HFFc6 (cell line): ENCODE measurements around the gene ANO8. TPM values are rescaled to one million over a fixed set of nuclear protein-coding genes. Genes with fewer than 3 reads are reported as not detected.

Experiments
- DNase-seq: peaks from one replicate; pipeline ENCODE4 v3.0.0-alpha.2; 2018
- H3K27ac Mint-ChIP-seq: 2 replicates; pipeline ENCODE4 v1.8.0; 2020; ENCODE audit warnings: mild to moderate bottlenecking, mixed read lengths
- H3K27me3 Mint-ChIP-seq: 2 replicates; pipeline ENCODE4 v1.8.0; 2021; ENCODE audit warnings: mild to moderate bottlenecking, moderate library complexity, mixed read lengths; ENCODE audit not compliant: insufficient read depth
- H3K36me3 Mint-ChIP-seq: 2 replicates; pipeline ENCODE4 v1.8.0; 2021; ENCODE audit warnings: low read depth, mixed read lengths
- H3K4me1 Mint-ChIP-seq: 2 replicates; pipeline ENCODE4 v1.8.0; 2020; ENCODE audit warnings: low read depth, mixed read lengths
- H3K4me3 Mint-ChIP-seq: 2 replicates; pipeline ENCODE4 v1.8.0; 2020; ENCODE audit warnings: mild to moderate bottlenecking, moderate library complexity, mixed read lengths
- H3K9me3 Mint-ChIP-seq: 2 replicates; pipeline ENCODE4 v1.8.0; 2020; ENCODE audit warnings: mild to moderate bottlenecking, mixed read lengths
- long read RNA-seq: library from polyadenylated mRNA; unstranded; transcript quantifications from one replicate; pipeline ENCODE4 v2.0.0, GENCODE V29; 2019
- total RNA-seq, 6 experiments: library from RNA; stranded (reverse); fragmentation: NEBNext Ultra II Directional; extraction: Animal tissue kit (Norgen Biotek cat#: 25700); gene quantifications; 2 replicates in 1 of 6; 3 replicates in 5 of 6; pipeline ENCODE4 v1.2.3, GENCODE V29; 2021
- TF ChIP-seq, protein P1 (sequence below): fragments of 200-600 bp; sonication (generic); IDR thresholded peaks from 2 replicates; pipeline ENCODE4 v1.5.0; 2021; ENCODE audit warnings: antibody characterized with exemption, mild to moderate bottlenecking

The ANO8 gene, protein sequence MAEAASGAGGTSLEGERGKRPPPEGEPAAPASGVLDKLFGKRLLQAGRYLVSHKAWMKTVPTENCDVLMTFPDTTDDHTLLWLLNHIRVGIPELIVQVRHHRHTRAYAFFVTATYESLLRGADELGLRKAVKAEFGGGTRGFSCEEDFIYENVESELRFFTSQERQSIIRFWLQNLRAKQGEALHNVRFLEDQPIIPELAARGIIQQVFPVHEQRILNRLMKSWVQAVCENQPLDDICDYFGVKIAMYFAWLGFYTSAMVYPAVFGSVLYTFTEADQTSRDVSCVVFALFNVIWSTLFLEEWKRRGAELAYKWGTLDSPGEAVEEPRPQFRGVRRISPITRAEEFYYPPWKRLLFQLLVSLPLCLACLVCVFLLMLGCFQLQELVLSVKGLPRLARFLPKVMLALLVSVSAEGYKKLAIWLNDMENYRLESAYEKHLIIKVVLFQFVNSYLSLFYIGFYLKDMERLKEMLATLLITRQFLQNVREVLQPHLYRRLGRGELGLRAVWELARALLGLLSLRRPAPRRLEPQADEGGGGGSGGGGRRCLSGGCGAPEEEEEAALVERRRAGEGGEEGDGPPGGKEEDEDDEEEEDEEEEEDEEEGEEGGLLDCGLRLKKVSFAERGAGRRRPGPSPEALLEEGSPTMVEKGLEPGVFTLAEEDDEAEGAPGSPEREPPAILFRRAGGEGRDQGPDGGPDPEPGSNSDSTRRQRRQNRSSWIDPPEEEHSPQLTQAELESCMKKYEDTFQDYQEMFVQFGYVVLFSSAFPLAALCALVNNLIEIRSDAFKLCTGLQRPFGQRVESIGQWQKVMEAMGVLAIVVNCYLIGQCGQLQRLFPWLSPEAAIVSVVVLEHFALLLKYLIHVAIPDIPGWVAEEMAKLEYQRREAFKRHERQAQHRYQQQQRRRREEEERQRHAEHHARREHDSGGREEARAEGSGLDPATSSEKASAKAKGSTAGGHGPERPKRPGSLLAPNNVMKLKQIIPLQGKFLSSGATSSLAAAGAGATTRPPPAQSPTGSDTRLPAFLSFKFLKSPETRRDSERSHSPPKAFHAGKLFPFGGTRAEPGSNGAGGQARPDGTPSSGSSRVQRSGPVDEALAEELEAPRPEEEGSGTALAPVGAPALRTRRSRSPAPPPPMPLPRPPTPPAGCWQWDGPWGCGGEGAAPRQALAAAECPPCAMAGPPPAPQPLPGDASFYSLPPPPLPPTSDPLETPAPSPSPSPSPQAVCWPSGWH
- 1 to 10 TPM; 4.4 to 6.0 (median 5.0) TPM for total RNA-seq
- long read RNA-seq = 0 reads

DNA sequence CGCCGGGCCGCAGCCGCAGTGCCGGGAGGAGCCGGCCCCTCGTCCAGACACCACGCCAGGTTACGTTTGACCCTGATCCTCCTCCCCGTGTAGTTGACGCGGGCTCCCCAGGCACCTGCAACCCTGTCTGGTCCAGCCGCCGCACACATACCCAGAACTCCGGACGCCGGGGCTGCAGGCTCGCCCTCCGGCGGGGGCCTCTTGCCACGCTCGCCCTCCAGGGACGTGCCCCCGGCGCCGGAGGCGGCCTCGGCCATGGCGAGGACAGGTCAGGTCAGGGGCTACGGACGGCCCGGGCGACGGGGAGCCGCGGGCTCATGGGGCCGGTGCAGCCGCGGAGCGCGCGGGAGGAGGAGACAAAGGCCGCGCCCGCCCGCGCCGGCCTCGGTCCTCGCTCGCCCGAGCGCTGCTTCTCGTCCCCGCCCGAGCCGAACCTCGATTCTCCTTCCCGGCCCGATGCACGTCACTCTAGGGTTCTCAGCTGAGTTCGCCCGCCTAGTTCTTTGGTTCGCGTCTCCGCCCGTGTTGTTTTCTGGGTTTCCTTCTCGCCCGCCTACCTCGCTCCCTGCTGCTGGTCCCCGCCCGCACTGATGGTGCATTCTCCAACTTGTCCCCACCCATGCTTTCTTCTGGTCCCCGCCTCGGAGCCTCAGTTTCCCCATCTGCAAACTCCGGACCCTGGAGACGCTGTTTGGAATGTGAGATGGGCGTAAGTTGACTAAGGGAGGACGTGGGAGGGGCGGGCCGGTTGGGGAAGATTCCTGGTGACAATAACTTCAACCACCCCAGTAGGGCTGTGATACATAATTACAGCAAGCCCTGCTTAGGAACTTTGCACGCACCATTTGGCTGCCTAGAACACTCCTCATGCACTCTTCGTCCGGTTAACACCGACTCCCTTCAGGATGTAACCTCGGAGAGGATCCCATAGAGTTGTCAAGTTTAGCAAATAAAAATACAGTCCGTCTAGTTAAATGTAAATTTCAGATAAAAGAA is at the start of gene ANO8:
Gene ANO8, minus strand, starts transcription at position 442 of the 996 bp plus-strand sequence. Its CDS starts 185 bp downstream, at position 257.
- TF ChIP-seq, protein P1, sequence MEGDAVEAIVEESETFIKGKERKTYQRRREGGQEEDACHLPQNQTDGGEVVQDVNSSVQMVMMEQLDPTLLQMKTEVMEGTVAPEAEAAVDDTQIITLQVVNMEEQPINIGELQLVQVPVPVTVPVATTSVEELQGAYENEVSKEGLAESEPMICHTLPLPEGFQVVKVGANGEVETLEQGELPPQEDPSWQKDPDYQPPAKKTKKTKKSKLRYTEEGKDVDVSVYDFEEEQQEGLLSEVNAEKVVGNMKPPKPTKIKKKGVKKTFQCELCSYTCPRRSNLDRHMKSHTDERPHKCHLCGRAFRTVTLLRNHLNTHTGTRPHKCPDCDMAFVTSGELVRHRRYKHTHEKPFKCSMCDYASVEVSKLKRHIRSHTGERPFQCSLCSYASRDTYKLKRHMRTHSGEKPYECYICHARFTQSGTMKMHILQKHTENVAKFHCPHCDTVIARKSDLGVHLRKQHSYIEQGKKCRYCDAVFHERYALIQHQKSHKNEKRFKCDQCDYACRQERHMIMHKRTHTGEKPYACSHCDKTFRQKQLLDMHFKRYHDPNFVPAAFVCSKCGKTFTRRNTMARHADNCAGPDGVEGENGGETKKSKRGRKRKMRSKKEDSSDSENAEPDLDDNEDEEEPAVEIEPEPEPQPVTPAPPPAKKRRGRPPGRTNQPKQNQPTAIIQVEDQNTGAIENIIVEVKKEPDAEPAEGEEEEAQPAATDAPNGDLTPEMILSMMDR = no peak
- peaks cover 5% of the 10 kb centered on the region for H3K27me3 Mint-ChIP-seq
- H3K4me1 Mint-ChIP-seq = peaks cover 12% of the 10 kb centered on the region
- H3K4me3 Mint-ChIP-seq = peak within 1 kb of the TSS; percentile 89
- 0 out of 2 replicates have a peak, but pooled peaks cover 4% of the 10 kb centered on the region for H3K9me3 Mint-ChIP-seq
- peak within 1 kb of the TSS; percentile 74 for H3K27ac Mint-ChIP-seq
- H3K36me3 Mint-ChIP-seq = peaks cover 10% of the 10 kb centered on the region
- DNase-seq = peak; percentile 99

GRCh38 chr19:17380426-17381138 is 45.9 kb upstream of the ANO8 start:
- Mint-ChIP-seq H3K9me3 (no peaks in the 10 kb centered on the region), H3K27me3 (peaks cover 16% of the 10 kb centered on the region), H3K27ac (no peak overlapping the region), H3K4me3 (no peak overlapping the region), H3K4me1 (peaks cover 4% of the 10 kb centered on the region; the same call in 1 of the 2 replicates), H3K36me3 (peaks cover 7% of the 10 kb centered on the region; the same call in 1 of the 2 replicates)
- TF ChIP-seq, protein P1 = no peak
- DNase-seq = no peak

GRCh38 chr19:17379221-17379631 is 44.6 kb upstream of the ANO8 start:
- Mint-ChIP-seq H3K27ac (no peak overlapping the region), H3K27me3 (peaks cover 16% of the 10 kb centered on the region), H3K9me3 (no peaks in the 10 kb centered on the region), H3K4me1 (peaks cover 4% of the 10 kb centered on the region; the same call in 1 of the 2 replicates), H3K36me3 (peaks cover 7% of the 10 kb centered on the region; the same call in 1 of the 2 replicates), H3K4me3 (no peak overlapping the region)
- TF ChIP-seq, protein P1 = no peak
- no peak for DNase-seq

- DNase-seq = no peak
- Mint-ChIP-seq H3K36me3 (peaks cover 7% of the 10 kb centered on the region; the same call in 1 of the 2 replicates), H3K4me3 (no peak overlapping the region), H3K27me3 (peaks cover 16% of the 10 kb centered on the region), H3K9me3 (no peaks in the 10 kb centered on the region), H3K4me1 (peaks cover 4% of the 10 kb centered on the region; the same call in 1 of the 2 replicates), H3K27ac (no peak overlapping the region)
- TF ChIP-seq, protein P1 = no peak
Measured at GRCh38 chr19:17378271-17378670, 43.6 kb upstream of the ANO8 start.
